ENCODE data around the gene HOXA3.

Gene HOXA3

GRCh38 chr7:27193335-27194001, 41.1 kb upstream of the HOXA3 start:
- DNase-seq (ENCODE audit: low read depth), result no peak
- no peak overlapping the region for H3K4me3 ChIP-seq (ENCODE audit: low read depth, low read length)
- in situ Hi-C loops (cut with HindIII; ENCODE audit: low sequenced_read_pairs), result no loop called here
- TF ChIP-seq CTCF (IDR thresholded peaks at IDR 0.05; ENCODE audit: low read depth, low read length, missing control alignments), result no peak

GRCh38 chr7:27192546-27193334, 40.4 kb upstream of the HOXA3 start:
- TF ChIP-seq CTCF (IDR thresholded peaks at IDR 0.05; ENCODE audit: low read depth, low read length, missing control alignments), result no peak
- H3K4me3 ChIP-seq (ENCODE audit: low read depth, low read length), result no peak overlapping the region
- DNase-seq (ENCODE audit: low read depth), result no peak
- in situ Hi-C loops (cut with HindIII; ENCODE audit: low sequenced_read_pairs), result no loop called here

GRCh38 chr7:27191833-27192545, 39.6 kb upstream of the HOXA3 start:
- H3K4me3 ChIP-seq (ENCODE audit: low read depth, low read length), result no peak overlapping the region
- no peak for DNase-seq (ENCODE audit: low read depth)
- no peak for TF ChIP-seq CTCF (IDR thresholded peaks at IDR 0.05; ENCODE audit: low read depth, low read length, missing control alignments)
- in situ Hi-C loops (cut with HindIII; ENCODE audit: low sequenced_read_pairs), result no loop called here

- in situ Hi-C loops (cut with HindIII; ENCODE audit: low sequenced_read_pairs), result no loop called here
- TF ChIP-seq CTCF (IDR thresholded peaks at IDR 0.05; ENCODE audit: low read depth, low read length, missing control alignments), result no peak
- DNase-seq (ENCODE audit: low read depth), result no peak
- H3K4me3 ChIP-seq (ENCODE audit: low read depth, low read length), result no peak overlapping the region
These were observed 38.9 kb upstream of the HOXA3 start for GRCh38 chr7:27191161-27191731.

- no peak overlapping the region for H3K4me3 ChIP-seq (ENCODE audit: low read depth, low read length)
- no peak for DNase-seq (ENCODE audit: low read depth)
- no peak for TF ChIP-seq CTCF (IDR thresholded peaks at IDR 0.05; ENCODE audit: low read depth, low read length, missing control alignments)
- in situ Hi-C loops (cut with HindIII; ENCODE audit: low sequenced_read_pairs), result no loop called here
These were observed 37.8 kb upstream of the HOXA3 start for GRCh38 chr7:27189997-27190748.
